ENCODE measurements around the gene ARPC3.
"Not testable (repeated sequence)": the region's sequence is repeated elsewhere in the genome, so short reads cannot be mapped to it uniquely, and the experiment has no call there.

ARPC3 gene

DNA sequence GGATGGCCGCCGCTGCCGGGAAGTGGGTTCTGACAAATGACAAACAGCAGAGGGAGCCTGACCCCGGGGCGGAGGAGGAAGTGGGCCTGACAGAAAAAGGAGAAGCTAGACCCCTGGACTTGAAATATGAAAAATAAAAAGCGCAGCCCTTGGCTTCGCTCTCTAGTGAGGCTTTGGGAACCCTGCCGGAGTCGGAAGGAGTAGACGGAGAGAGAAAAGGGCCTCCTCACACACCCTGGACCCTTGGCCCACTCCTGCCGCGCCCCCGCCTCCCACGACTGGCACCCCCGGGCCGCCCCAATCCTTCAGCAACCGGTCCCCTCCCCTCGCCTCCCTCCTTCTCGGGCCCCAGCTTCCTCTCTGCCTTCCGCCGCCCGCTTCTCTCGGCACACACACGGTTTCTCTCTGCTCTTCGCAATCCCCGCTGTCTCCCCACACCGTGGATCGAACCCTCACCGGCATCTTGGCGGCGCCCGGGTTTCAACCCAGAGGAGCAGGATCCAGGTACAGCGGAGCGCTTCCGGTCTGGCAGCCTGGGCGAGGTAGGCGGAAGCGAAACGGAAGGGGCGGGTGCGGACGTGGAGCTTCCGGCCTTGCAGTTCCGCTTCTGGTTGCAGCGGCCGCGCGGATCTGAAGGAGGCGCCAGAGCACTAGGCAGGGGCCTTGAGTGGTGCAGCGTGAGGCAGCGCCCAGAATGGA is at the start of gene ARPC3:
Gene ARPC3 (minus strand): TSS at position 539 of the 699 bp plus-strand sequence. CDS start 77 bp downstream, at position 462.
- DNase-seq, result peak; percentile 88

DNA sequence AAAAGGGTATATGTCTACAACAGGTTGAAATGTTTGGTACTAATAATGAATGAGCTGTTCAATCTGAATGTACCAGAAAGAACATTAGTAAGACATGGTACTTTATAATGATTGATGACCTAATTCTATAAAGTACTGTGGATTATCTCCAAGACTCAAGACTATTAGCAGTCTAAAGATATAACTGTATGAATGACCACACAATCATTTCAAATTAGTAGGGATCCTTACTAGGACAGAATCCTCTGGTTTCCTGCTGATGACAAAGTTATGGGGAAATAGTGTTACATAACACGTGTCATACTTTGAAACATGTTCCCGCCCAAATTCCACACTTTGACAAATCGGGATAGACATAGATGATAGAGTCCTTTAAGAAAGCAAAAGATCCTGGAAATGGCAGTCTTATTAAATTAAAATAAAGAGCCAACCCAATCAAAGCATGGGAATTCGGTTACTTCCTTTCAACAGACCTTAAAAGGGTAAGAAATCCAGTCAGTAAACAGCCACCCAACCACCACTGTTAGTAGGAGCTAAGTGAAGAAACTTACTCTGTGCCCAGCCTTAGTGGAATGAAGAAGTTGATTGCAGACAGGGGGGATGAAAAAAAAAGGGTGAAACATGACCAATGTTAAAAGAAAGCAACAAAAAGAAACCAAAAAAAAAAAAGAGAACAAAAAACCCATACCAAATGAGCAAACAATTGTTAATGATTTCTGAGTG is 49.0 kb upstream of the ARPC3 start:
- no peak for DNase-seq

DNA sequence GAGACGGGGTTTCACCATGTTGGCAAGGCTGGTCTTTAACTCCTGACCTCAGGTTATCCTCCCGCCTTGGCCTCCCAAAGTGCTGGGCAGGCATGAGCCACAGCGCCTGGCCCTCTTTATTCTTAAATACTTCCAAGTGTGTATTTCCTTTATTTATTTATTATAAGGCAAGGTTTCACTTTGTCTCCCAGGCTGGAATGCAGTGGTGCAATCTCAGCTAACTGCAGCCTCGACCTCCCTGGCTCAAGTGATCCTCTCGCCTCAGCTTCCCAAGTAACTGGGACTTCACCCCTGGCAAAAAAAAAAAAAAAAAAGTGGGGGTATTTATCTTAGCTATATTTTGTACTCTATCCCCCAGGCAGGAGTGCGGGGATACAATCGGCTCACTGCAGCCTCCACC is 25.3 kb upstream of the ARPC3 start:
- DNase-seq, result no peak

DNA sequence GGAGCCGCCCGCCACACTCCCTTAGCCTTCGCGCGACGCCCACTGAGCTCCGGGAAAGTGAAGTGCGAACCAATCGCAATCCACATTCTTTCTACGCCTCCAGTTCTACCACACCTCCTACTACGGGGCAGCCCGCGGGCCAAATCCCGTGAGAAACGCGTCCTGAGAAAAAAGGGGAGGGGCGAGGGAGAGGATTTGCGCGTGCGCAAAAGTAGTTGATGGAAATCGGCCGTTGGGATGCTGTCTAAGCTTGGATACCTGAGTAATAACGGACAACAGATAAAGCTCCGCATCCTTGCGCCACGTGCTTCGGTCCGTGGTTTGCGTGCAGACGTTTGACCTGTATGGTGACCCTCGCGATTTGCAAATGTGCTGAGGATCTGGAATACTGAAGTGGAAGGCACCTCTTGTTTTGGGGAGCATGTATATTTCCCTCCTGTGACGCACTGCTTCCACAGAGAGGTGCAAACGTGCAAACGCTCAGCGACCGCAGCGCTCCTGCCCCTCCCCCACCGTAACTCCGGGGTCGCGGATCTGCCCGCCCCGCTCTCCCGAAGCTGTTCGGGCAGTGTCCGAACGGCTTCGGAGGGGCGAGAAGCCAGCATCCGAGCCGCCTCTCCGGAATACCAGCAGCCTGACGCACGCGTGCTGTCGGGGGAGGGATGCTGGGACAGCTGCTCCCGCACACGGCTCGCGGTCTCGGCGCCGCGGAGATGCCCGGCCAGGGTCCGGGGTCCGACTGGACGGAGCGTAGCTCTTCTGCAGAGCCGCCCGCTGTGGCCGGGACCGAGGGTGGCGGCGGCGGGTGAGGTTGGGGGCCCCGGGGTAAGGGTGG is 18.3 kb upstream of the ARPC3 start, which contains the start of the genes FAM216A and GPN3:
Gene FAM216A (plus strand): TSS at position 632 of the 835 bp plus-strand sequence. CDS start 31 bp downstream, at position 663.
Gene GPN3 (minus strand): TSS at position 44 of the 835 bp plus-strand sequence. CDS start 54 bp downstream, outside the sequence.
- DNase-seq, result peak; percentile 94

DNA sequence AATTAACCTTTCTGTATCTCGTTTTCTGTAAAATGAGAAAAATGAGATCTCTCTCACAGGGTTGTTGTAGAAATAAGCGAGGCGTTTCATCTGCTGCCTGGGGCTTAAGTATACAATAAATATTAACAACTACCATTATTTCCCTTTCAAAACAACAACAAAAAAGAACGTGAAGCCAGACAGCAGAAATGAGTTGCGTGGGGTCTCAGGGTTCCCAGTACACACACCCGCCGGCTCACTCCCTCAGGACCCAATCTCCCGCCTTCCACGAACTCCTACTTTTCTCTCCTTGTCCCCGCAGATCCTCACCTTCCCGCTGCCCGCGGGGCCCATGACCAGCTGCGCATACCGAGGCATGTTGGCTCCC is 17.7 kb upstream of the ARPC3 start:
- no peak for DNase-seq

DNA sequence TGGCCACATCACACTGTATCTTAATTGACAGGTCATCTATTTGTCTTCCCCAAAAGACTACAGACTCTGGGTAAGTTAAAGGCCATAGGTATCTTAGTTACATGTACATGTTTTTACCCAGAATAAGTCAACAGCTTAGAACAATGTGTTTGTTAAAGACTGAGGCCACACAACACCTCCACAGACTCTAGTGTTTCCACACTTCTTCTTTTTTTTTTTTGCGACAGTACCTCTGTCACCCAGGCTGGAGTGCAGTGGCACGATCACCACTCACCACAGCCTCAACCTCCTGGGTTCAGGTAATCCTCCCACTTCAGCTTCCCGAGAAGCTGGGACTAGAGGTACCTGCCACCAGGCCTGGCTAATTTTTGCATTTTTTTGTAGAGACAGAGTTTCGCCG is 16.7 kb upstream of the ARPC3 start:
- no peak for DNase-seq

DNA sequence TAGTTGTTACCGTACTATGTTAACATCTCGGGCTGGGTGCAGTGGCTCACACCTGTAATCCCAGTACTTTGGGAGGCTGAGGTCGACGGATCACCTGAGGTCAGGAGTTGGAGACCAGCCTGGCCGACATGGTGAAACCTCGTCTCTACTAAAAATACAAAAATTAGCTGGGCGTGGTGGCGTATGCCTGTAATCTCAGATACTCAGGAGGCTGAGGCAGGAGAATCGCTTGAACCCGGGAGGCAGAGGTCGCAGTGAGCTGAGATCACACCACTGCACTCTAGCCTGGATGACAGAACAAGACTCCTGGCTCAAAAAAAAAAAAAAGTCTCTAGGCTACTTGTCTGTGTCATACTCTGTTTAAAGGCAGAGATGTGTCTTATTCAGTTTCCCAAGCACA is 15.6 kb upstream of the ARPC3 start:
- DNase-seq, result not testable (repeated sequence)

DNA sequence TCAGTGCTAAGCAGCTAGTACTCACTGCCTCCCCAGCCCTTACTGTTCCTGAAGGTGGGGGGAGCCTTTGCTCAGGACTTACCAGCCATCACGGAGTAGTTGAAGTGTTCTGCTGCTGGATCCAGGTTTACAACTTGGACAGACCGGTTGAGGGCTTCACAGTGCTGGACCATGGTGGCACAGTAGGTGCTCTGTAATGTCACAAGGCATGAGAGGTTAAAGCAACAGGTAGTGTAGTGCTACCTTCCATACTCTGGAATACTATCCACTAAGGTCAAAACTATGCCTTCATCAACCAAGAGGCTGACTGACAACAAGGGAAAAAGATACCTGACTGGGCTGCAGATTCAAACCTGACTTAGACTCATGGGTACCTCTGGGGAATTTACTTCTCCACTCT is 14.9 kb upstream of the ARPC3 start:
- DNase-seq, result no peak

DNA sequence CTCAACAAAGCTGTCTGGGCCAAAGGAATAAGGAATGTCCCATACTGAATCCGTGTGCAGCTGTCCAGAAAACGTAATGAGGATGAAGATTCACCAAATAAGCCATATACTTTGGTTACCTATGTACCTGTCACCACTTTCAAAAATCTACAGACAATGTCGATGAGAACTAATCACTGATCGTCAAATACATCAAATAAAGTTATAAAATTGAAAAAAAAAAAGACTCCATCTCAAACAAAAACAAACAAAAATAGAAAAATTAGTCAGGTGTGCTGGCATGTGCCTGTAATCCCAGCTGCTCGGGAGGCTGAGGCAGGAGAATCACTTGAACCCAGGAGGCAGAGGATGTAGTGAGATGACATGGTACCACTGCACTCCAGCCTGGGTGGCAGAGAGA is 11.1 kb upstream of the ARPC3 start:
- not testable (repeated sequence) for DNase-seq

DNA sequence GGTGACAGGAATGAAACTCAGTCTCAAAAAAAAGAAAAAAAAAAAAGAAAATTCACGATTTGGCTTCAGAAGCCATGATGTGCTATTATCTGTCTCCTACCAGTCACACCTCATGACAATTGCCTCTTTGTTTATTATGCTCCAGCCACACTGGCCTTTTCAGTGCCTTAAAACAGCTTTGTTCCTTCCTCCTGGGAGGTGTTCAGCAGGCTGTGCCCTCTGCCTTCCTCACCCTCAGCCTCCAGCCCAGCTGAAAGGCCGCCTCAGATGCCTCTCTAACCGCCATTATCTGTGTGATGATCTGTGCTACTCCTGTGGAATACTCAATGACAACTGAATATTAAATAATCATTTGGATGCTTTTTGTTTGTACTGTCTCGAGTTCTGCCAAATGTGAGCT is 8.6 kb upstream of the ARPC3 start:
- no peak for DNase-seq

DNA sequence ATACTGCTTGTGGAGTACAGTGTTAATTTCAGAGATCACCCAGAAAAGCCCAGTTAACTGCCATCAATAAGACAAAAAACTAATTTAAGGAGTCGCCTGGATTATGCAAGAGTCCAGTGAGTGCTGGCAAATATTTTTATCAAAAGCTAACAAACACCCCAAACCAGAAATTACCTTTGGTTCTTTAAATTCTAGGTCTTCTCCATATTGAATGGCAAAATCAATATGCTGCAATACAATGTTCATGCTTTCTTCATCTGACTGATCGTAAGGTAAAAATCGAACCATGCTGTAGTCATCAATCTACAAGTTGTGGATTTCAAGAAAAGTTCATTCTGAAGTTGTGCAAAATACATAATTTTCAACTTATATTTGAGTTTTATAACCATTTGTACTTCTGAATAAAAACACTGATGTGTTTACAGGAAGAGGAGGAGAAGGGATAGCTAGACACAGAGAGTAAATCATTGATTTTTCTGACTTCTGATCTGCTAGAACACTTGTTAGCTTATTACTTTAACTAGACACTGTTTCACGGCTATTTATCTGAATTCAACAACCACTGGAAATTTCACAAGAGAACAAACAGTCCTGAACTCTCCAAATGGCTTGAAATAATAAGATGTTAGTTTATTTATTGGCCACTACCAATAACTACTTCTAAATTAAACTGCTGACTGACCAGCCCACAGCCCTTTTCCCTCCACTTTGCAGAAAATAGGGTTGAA is 3.6 kb upstream of the ARPC3 start:
- no peak for DNase-seq

DNA sequence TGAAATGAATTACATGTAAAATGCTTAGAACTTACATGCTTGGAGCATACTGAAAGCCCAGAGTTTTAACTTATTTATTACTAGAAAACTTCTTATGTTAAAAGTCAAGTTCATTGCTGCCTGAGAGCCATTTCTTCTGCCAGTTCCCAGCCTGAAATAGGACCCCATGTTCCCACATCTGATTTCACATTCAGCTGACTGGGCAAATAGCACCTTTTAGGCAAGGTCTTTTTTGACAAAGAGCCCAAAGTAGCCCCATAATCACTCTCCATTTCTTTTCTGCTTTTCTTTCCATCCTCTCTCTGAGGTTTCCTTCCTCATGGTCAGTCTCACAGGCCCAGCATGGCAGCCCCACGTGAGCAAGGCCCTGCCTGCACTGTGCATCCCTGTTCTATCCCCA is 1.1 kb upstream of the ARPC3 start:
- no peak for DNase-seq

DNA sequence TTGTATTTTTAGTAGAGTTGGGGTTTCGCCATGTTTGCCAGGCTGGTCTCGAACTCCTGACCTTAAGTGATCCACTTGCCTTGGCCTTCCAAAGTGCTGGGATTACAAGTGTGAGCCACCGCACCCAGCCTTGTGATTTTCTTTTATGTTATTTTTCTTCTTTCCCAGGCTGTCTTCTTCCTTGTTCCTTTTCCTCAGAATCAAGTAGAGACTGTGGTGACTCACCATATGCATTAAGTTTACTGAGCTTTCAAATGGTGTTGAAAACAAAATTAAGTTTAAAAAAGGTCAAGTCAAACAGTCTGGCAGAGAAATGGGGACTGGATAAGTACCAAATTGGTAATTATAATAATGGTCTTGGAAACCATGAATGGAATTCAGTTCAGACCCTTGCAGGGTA is 5.7 kb downstream of the ARPC3 start:
- DNase-seq, result no peak

DNA sequence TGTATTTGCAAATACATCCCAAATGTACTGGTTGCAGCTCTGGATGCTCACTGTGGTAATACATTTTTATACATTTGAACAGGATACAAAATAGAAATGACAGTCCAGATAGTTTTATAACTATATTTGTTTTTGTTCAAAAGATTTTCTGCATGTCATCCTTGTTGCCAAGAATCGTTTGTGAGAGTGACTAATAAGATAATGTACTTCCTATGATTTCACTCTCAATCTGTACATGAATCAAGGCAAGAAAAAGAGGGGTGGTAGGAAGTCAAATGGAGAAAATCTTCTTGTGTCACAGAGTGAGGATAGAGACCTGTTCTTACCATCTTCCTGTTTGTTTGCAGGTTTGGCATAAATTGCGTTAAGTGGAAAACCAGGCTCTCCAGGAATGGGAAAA is 13.9 kb downstream of the ARPC3 start:
- DNase-seq, result no peak

DNA sequence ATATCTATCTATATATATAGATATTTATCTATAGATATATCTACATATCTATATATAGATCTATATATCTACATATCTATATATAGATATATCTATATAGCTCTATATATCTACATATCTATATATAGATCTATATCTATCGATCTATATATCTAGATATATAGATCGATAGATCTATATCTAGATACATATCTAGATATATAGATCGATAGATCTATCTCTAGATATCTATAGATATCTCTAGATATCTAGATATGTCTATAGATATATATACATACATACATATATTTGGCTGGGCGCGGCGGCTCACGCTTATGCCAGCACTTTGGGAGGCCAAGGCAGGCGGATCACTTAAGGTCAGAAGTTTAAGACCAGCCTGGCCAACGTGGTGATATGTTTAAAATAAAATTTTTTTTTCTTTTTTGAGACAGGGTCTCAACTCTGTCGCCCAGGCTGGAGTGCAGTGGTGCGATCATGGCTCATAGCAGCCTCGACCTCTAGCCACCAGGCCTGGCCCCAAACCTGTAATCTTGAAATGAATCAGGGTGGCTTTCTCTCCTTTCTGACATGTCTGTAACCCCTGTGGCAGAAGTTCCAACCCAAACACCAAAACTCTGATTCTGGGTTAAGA is 18.1 kb downstream of the ARPC3 start:
- no peak for DNase-seq

DNA sequence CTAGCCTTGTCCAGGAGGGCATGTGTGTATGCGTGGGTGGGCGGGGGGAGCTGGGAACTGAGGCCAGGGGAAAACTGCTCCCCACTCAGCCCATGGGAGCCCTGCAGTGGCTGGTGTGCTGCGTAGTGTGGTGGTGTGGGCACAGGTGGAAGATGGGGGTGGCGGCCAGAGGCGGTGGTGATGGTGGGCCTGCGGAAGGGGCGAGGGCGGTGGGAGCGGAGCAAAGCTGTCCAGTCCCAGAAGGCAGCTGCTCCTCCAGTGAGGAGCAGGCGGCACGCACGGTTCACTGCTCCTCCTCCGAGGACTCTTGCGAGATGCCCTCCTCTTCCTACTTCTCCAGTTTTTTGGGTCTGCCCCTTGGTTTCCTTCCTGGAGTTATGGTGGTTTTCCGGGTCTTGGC is 20.5 kb downstream of the ARPC3 start:
- DNase-seq, result not testable (repeated sequence)

DNA sequence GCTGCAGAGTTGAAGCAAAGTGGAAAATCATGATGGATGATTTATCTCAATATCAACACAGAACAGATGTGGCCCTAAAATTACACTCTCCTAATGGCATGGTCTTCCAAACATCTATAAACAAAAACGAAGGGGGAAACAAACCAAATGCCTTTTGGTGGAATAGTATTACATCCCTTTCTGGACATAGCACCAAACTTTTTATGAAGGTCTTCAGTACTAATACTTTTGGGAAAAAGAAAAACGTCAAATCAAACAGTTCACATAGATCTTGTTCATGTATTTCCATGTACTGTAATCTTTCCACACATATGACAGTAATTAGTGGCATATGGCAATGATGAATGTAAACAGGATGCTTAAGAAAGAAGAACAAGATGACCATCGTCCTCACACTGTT is 23.7 kb downstream of the ARPC3 start:
- DNase-seq, result no peak

DNA sequence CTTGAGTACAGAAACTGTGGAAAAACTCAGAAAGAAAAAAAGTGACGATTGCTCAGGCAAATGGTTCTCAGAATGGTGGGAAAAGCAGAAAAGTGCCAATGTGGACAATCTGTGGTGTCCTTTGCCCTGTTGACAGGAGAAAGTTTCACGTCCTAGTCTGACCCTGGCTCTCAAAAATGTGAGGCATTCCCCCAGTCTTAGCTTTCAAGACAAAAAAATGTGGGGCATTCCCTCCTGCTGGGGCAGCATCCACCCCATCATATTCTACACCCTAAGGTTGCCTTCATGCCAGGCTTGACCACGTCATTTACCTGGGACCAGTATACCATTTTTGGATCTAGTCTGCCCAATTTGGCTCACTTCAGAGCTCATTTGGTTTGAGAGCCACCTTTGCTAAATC is 25.9 kb downstream of the ARPC3 start:
- DNase-seq, result no peak

DNA sequence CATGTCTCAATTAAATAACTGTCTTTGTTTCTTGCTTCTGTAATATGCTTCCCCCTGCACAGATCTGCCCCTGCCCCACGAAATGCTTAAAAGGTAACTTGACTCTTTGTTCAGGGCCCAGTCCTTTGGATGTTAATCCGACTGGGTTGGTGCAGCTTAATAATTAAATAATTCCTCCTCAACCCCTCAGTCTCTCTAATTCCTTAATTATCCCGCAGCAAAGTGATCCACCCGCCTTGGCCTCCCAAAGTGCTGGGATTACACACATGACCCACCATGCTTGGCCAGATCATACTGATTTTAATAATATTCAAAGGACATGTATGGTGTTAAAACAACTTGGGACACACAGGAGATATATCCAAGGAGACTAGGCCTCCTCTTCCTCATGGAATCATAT is 28.4 kb downstream of the ARPC3 start:
- DNase-seq, result no peak

DNA sequence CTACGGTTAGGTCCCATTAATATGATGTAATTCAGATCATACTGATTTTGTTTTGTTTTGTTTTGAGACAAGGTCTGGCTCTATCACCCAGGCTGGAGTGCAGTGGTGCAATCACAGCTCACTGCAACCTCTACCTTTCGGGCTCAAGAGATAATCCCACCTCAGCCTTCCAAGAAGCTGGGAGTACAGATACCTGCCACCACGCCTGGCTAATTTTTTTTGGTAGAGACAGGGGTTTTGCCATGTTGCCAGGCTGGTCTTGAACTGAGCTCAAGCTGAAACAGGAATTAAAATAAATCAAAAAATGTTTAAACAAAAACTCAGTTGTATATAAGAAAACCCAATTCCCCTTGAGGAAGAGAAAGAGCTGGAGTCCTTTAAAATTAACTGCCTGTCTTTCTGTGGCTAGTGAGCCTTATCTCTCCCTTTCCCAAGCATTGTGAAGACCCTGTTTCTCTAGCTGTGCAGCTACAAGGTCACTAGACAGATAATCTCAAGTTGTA is 28.9 kb downstream of the ARPC3 start:
- no peak for DNase-seq

DNA sequence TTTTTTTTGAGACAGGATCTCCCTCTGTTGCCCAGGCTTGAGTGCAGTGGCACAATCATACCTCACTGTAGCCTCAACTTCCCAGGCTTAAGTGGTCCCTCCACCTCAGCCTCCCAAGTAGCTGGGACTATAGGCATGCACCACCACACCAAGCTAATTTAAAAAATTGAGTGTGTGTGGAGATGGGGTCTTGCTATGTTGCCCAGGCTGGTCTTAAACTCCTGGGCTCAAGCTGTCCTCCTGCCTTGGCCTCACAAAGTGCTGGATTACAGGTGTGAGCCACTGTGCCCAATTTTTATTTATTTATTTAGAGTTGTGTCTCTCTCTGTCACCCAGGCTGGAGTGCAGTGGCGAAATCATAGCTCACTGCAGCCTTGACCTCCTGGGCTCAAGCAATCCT is 29.5 kb downstream of the ARPC3 start:
- not testable (repeated sequence) for DNase-seq

DNA sequence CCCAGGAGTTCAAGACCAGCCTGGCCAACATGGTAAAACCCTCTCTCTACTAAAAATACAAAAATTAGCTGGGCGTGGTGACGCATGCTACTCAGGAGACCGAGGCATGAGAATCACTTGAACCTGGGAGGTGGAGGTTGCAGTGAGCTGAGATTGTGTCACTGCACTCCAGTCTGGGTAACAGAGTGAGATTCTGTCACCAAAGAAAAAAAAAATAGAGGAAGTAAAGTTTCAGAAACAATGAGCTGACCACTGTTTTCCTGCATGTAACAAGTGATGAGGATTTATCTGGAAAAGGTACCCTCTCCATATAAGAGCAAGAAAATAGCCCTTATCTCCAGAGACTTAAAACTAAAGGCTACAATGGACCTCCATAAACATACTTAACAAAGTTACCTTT is 33.0 kb downstream of the ARPC3 start:
- DNase-seq, result not testable (repeated sequence)

Measured in NCI-H1694 (cell line).